Heart left ventricle (tissue), 13 donors: Measurements from ENCODE around the gene ABCC4.

ENCODE experiments used
- POLR2A ChIP-seq, 2 donors: fragments of 450-650 bp; IDR thresholded peaks; one replicate each; pipeline ENCODE4 v1.6.1; 2017; ENCODE audit warnings: antibody characterized with exemption in 2 of 2, mild to moderate bottlenecking in 2 of 2, moderate library complexity in 2 of 2
- TF ChIP-seq, protein P1 (sequence below), 12 donors: fragments of 200-600 bp; sonication (generic) in 4 of 12; IDR thresholded peaks; one replicate each; pipeline versions ENCODE4 v1.5.0 to v1.8.0; 2018 to 2022; ENCODE audit warnings: antibody characterized with exemption in 12 of 12, mild to moderate bottlenecking in 5 of 12
- donor health status: ischemic (EF 13 %, LVEDD 7.1; RV severe dilation, severe dysfunction).
- donor health status: DM: no; HTN: yes; CAD: no.
- donor health status: DM: no; HTN: no; CAD: no.
- donor health status: ischemic (EF 25% LVEDD 6.9; RV normal size, moderate dysfunction).
- donor health status: ischemic (EF 25% LVEDD 5.7; RV mildly dilated, moderate dysfunction).
- donor health status: ischemic (EF 35%, LVEDD 5.7; RV mildly dilated, moderate dysfunction).
- donor health status: nonischemic (EF 11% LVEDD 7.7; RV severe dilation, severe dysfunction).
- donor health status: DM: yes; HTN: yes; CAD: no.
- donor health status: PGD.
- donor health status: ischemic (EF 29% LVEDD 5.4; RV normal size, mild dysfunction).
- donor health status: nonischemic (EF 23%, LVEDD 6.1; RV moderate dilation, normal function).

DNA sequence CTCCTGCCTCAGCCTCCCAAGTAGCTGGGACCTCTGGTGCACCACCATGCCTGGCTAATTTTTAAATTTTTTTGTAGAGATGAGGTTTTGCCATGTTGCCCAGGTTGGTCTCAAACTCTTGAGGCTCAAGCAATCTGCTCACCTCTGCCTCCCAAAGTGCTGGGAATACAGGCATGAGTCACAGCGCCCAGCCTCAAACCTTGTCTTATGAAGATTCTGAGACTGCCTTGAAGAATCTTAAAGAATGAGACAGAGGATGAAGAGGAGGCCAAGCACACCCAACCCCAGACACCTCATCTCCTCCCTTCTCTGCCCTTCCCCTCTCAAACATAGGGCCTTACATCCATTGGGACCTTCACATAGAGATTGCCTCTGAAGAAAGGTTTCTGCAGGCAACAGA is 179.7 kb downstream of the ABCC4 start:
- TF ChIP-seq POLR2A (IDR thresholded peaks at IDR 0.05), result no peak
- TF ChIP-seq, protein P1, sequence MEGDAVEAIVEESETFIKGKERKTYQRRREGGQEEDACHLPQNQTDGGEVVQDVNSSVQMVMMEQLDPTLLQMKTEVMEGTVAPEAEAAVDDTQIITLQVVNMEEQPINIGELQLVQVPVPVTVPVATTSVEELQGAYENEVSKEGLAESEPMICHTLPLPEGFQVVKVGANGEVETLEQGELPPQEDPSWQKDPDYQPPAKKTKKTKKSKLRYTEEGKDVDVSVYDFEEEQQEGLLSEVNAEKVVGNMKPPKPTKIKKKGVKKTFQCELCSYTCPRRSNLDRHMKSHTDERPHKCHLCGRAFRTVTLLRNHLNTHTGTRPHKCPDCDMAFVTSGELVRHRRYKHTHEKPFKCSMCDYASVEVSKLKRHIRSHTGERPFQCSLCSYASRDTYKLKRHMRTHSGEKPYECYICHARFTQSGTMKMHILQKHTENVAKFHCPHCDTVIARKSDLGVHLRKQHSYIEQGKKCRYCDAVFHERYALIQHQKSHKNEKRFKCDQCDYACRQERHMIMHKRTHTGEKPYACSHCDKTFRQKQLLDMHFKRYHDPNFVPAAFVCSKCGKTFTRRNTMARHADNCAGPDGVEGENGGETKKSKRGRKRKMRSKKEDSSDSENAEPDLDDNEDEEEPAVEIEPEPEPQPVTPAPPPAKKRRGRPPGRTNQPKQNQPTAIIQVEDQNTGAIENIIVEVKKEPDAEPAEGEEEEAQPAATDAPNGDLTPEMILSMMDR (IDR thresholded peaks at IDR 0.05), result no peak
